OCI-LY3 (cell line): Measurements from ENCODE around the gene NCF4.

Source experiments
- H2AFZ ChIP-seq: fragments of 200-600, 300-600 bp; shearing (Covaris generic); 2 replicates; pipeline ENCODE4 v1.6.0; 2014; ENCODE audit warnings: antibody characterized with exemption, low read depth, low read length
- H3K27ac ChIP-seq: fragments of 200-600, 300-600 bp; sonication (generic); 2 replicates; pipeline ENCODE4 v1.5.1; 2014; ENCODE audit warnings: mild to moderate bottlenecking, low read length, moderate library complexity, mixed read lengths
- H3K27me3 ChIP-seq: fragments of 200-600, 300-600 bp; sonication (generic); 2 replicates; pipeline ENCODE4 v1.6.1; 2014; ENCODE audit warnings: low read depth, low read length, mixed read lengths
- H3K36me3 ChIP-seq: fragments of 200-600, 300-600 bp; sonication (generic); replicated peaks from 2 replicates; pipeline ENCODE3; 2014; ENCODE audit warnings: low read depth, low read length, mixed read lengths
- H3K4me1 ChIP-seq: fragments of 300-600, 200-600 bp; sonication (generic); 2 replicates; pipeline ENCODE4 v1.6.1; 2014; ENCODE audit warnings: low read length, mixed read lengths
- H3K4me2 ChIP-seq: fragments of 200-600, 300-600 bp; sonication (generic); 2 replicates; pipeline ENCODE4 v1.6.1; 2014; ENCODE audit warnings: low read length, mixed read lengths
- H3K4me3 ChIP-seq: fragments of 300-600, 200-600 bp; sonication (generic); 2 replicates; pipeline ENCODE4 v1.5.1; 2014; ENCODE audit warnings: antibody characterized with exemption, mild to moderate bottlenecking, low read length, moderate library complexity
- H3K79me2 ChIP-seq: fragments of 300-600, 200-600 bp; shearing (Covaris generic); 2 replicates; pipeline ENCODE4 v1.6.1; 2014; ENCODE audit warnings: mild to moderate bottlenecking, low read length, mixed read lengths
- H3K9ac ChIP-seq: fragments of 300-600, 200-600 bp; shearing (Covaris generic); 2 replicates; pipeline ENCODE4 v1.6.0; 2014; ENCODE audit warnings: mild to moderate bottlenecking, low read length, moderate library complexity
- H3K9me3 ChIP-seq: fragments of 200-600, 300-600 bp; shearing (Covaris generic); 2 replicates; pipeline ENCODE4 v1.6.1; 2014; ENCODE audit warnings: low read length, mixed read lengths; ENCODE audit not compliant: insufficient read depth
- H4K20me1 ChIP-seq: fragments of 200-600, 300-600 bp; sonication (generic); 2 replicates; pipeline ENCODE4 v1.6.1; 2016; ENCODE audit warnings: low read length, mixed read lengths; ENCODE audit not compliant: insufficient read depth
- EZH2phosphoT487 ChIP-seq: fragments of 200-600 bp; shearing (Covaris generic); IDR thresholded peaks from 2 replicates; pipeline ENCODE4 v1.6.1; 2018; ENCODE audit warnings: antibody characterized with exemption, mixed run types, low read depth
- TF ChIP-seq, protein P1 (sequence below): fragments of 200-600, 300-600 bp; sonication (generic); IDR thresholded peaks from 2 replicates; pipeline ENCODE4 v1.5.1; 2014; ENCODE audit warnings: antibody characterized with exemption, low read length, low read depth

The NCF4 gene

DNA sequence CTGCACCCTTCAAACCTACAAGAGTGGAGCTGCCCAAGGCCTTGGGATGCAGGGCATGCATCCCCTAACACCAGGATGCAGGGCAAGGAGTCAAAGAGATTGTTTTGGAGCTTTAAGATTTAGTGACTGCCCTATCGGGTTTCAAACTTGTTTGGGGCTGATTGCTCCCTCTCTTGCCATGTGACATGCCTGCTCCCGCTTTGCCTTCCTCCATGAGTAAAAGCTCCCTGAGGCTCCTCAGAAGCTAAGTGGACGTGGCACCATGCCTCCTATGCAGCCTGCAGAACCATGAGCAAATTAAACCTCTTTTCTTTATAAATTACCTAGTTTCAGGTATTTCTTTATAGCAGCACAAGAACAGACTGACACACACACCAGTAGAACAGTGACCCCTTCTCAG is 36.8 kb downstream of the NCF4 start:
- Histone ChIP-seq H3K4me3 (no peak overlapping the region), H3K9me3 (peaks cover 8% of the 10 kb centered on the region; the same call in 1 of the 2 replicates), H3K27me3 (no peaks in the 10 kb centered on the region; the same call in 1 of the 2 replicates), H3K4me2 (no peak overlapping the region), H2AFZ (no peak overlapping the region), H3K27ac (no peak overlapping the region), H4K20me1 (no peaks in the 10 kb centered on the region), H3K79me2 (no peaks in the 10 kb centered on the region), H3K36me3 (peaks cover 6% of the 10 kb centered on the region), H3K4me1 (peaks cover 41% of the 10 kb centered on the region), H3K9ac (no peak overlapping the region)
- TF ChIP-seq EZH2phosphoT487 = no peak
- TF ChIP-seq, protein P1, sequence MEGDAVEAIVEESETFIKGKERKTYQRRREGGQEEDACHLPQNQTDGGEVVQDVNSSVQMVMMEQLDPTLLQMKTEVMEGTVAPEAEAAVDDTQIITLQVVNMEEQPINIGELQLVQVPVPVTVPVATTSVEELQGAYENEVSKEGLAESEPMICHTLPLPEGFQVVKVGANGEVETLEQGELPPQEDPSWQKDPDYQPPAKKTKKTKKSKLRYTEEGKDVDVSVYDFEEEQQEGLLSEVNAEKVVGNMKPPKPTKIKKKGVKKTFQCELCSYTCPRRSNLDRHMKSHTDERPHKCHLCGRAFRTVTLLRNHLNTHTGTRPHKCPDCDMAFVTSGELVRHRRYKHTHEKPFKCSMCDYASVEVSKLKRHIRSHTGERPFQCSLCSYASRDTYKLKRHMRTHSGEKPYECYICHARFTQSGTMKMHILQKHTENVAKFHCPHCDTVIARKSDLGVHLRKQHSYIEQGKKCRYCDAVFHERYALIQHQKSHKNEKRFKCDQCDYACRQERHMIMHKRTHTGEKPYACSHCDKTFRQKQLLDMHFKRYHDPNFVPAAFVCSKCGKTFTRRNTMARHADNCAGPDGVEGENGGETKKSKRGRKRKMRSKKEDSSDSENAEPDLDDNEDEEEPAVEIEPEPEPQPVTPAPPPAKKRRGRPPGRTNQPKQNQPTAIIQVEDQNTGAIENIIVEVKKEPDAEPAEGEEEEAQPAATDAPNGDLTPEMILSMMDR = no peak

DNA sequence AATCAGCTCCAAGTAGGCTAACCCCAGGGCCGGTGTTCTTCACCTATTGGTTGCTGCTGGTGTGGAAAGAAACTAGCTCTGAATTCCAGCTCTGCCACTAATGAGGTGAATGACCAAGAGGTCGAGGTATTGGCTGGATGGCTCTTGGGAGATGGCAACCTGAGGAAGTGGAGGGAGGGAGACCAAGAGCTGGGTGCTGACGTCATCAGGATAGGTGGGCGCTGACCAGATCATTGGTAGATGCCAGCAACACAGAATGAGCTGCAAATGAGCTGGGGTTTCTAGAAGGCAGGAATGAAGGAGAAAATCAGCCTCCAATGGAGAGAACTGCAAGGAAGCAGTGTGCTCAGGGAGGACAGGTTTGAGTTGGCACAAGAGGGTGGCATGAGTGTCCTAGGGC is 37.9 kb downstream of the NCF4 start:
- Histone ChIP-seq H4K20me1 (no peaks in the 10 kb centered on the region), H3K79me2 (no peaks in the 10 kb centered on the region), H3K9me3 (peaks cover 8% of the 10 kb centered on the region; the same call in 1 of the 2 replicates), H3K4me1 (peaks cover 43% of the 10 kb centered on the region), H2AFZ (no peak overlapping the region), H3K9ac (no peak overlapping the region), H3K27me3 (no peaks in the 10 kb centered on the region; the same call in 1 of the 2 replicates), H3K36me3 (peaks cover 9% of the 10 kb centered on the region), H3K27ac (no peak overlapping the region), H3K4me2 (no peak overlapping the region), H3K4me3 (no peak overlapping the region)
- TF ChIP-seq, protein P1 = no peak
- no peak for TF ChIP-seq EZH2phosphoT487

DNA sequence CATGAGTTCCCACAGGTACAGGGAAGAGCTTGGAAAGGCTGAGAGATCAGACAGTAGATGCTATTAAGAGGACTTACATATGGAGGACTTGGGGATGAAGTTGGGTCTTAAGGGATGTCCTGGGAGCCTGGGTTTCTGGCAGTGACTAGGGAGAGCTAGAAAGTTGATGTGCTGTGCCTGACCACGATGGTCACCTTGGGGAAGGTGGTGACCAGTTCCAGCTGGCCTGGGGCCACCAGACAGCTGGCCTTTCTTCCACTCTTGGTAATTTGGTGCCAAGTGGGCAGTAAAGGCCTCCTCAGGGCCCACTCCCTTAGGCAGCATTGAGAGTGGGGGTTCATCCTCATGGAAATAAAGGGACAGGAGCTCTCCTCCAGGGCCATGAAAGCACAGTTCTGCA is 38.7 kb downstream of the NCF4 start:
- TF ChIP-seq, protein P1 = no peak
- no peak for TF ChIP-seq EZH2phosphoT487
- Histone ChIP-seq H3K9me3 (peaks cover 8% of the 10 kb centered on the region; the same call in 1 of the 2 replicates), H3K27me3 (no peaks in the 10 kb centered on the region; the same call in 1 of the 2 replicates), H4K20me1 (no peaks in the 10 kb centered on the region), H3K4me3 (no peak overlapping the region), H3K4me1 (peaks cover 43% of the 10 kb centered on the region), H3K9ac (no peak overlapping the region), H3K27ac (no peak overlapping the region), H3K79me2 (no peaks in the 10 kb centered on the region), H3K4me2 (no peak overlapping the region), H3K36me3 (peaks cover 9% of the 10 kb centered on the region), H2AFZ (no peak overlapping the region)

DNA sequence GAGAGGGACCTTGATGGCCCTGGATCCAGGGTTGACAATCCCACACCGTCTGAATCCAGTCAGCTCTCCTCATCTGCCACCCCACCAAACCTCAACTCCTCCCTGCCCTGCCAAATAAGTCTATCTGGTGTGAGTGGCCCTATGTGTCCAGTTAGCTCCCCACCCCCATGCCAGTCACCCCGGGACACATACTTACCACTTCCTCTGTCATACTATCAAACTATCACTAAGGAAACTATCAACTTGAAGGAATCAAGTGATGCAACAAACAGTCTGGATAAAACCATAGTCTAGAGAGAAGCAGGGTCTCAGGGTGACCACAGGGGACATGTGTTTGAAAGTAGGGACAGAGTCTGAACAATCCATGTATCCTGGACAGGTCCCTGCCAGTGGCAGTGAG is 39.4 kb downstream of the NCF4 start:
- Histone ChIP-seq H3K27ac (no peak overlapping the region), H2AFZ (no peak overlapping the region), H3K4me3 (no peak overlapping the region), H3K36me3 (peaks cover 9% of the 10 kb centered on the region), H3K27me3 (no peaks in the 10 kb centered on the region; the same call in 1 of the 2 replicates), H3K9ac (no peak overlapping the region; the same call in 1 of the 2 replicates), H3K4me2 (peak overlapping the region; percentile 80; the same call in 1 of the 2 replicates), H3K9me3 (peaks cover 8% of the 10 kb centered on the region; the same call in 1 of the 2 replicates), H3K79me2 (no peaks in the 10 kb centered on the region), H4K20me1 (no peaks in the 10 kb centered on the region), H3K4me1 (peaks cover 43% of the 10 kb centered on the region)
- TF ChIP-seq, protein P1 = no peak
- no peak for TF ChIP-seq EZH2phosphoT487
